ENCODE data around the gene MAPK7. TPM values are rescaled to one million over a fixed set of nuclear protein-coding genes. Genes with fewer than 3 reads are reported as not detected.

Gene MAPK7
- total and polyA plus RNA-seq, 2 donors (not counting 3 experiments of a cell fraction or from before 2014, with no cell fraction given) = 16.8 to 30.7 TPM

GRCh38 chr17:19414396-19415280 lies 36.3 kb downstream of the MAPK7 start:
- Histone ChIP-seq H3K36me3 (ENCODE audit: control insufficient read depth in 2 of 2, extremely low read depth in 1 of 2, insufficient read depth in 2 of 2, low read length in 2 of 2) (no peaks in the 10 kb centered on the region), H3K4me2 (ENCODE audit: insufficient read depth, low read length) (no peak overlapping the region), H3K4me3 (replicated peaks in 1 of 3; ENCODE audit: insufficient read depth in 1 of 3, low read depth in 1 of 3, low read length in 3 of 3) (no peak overlapping the region), H3K79me2 (ENCODE audit: control insufficient read depth, insufficient read depth, low read length) (no peaks in the 10 kb centered on the region), H3K9ac (replicated peaks; ENCODE audit: extremely low read depth, insufficient read depth, low read length) (no peak overlapping the region), H2AFZ (ENCODE audit: low read depth, low read length) (no peak overlapping the region), H3K27me3 (ENCODE audit: control insufficient read depth in 2 of 2, insufficient read depth in 2 of 2, low read length in 2 of 2) (peaks cover 4 to 7% of the 10 kb centered on the region in 2 experiments), H3K27ac (ENCODE audit: insufficient read depth, low read depth, low read length) (no peak overlapping the region), H3K9me3 (replicated peaks; ENCODE audit: control insufficient read depth, insufficient read depth, low read length) (no peaks in the 10 kb centered on the region), H4K20me1 (replicated peaks; ENCODE audit: control insufficient read depth, extremely low read depth, insufficient read depth, low read length) (no peaks in the 10 kb centered on the region), H3K4me1 (ENCODE audit: control insufficient read depth, extremely low read depth, insufficient read depth, low read length) (no peaks in the 10 kb centered on the region), H3K9me1 (replicated peaks; ENCODE audit: control insufficient read depth, extremely low read depth, insufficient read depth, low read length) (no peaks in the 10 kb centered on the region)
- FAIRE-seq (no peak), DNase-seq (ENCODE audit: low read depth, low spot score) (no peak)
- TF ChIP-seq MAX (IDR thresholded peaks at IDR 0.05; ENCODE audit: insufficient read depth, insufficient read length) (no peak), GATA2 (IDR thresholded peaks at IDR 0.05; ENCODE audit: insufficient read depth, insufficient read length, low read depth, low read length) (no peak)
- no TSS peak for BruUV-seq (replicated peaks)
- ChIA-PET POLR2A (no interaction called here), CTCF (no interaction called here)
- intact Hi-C loops (cut with micrococcal nuclease) (no loop called here), dilution Hi-C loops (cut with MboI; ENCODE audit: extremely low pct_ligation_motif_present, low sequenced_read_pairs) (no loop called here)

GRCh38 chr17:19415311-19415710 lies 37.0 kb downstream of the MAPK7 start:
- no peaks in the 10 kb centered on the region for H3K4me1 ChIP-seq (ENCODE audit: control insufficient read depth, extremely low read depth, insufficient read depth, low read length)
- no peaks in the 10 kb centered on the region for H3K36me3 ChIP-seq (ENCODE audit: control insufficient read depth in 2 of 2, extremely low read depth in 1 of 2, insufficient read depth in 2 of 2, low read length in 2 of 2)
- TF ChIP-seq POLR2AphosphoS5 (IDR thresholded peaks at IDR 0.05; ENCODE audit: insufficient read depth, low read depth, low read length) (no peak), MYC (IDR thresholded peaks at IDR 0.05; ENCODE audit: low read depth, low read length) (no peak), FOS (IDR thresholded peaks at IDR 0.05; ENCODE audit: borderline replicate concordance, insufficient read depth, low read length) (no peak), POLR2A (IDR thresholded peaks at IDR 0.05; ENCODE audit: low read depth, low read length) (no peak), JUN (IDR thresholded peaks at IDR 0.05; ENCODE audit: borderline replicate concordance, insufficient read depth, insufficient read length, low read depth) (no peak), EZH2 (IDR thresholded peaks at IDR 0.05; ENCODE audit: borderline replicate concordance, low read depth, low read length, severe bottlenecking) (no peak), GATA2 (IDR thresholded peaks at IDR 0.05; ENCODE audit: insufficient read depth, insufficient read length, low read depth, low read length) (no peak), MAX (IDR thresholded peaks at IDR 0.05; ENCODE audit: insufficient read depth, insufficient read length) (no peak)
- TF ChIP-seq, protein P1, sequence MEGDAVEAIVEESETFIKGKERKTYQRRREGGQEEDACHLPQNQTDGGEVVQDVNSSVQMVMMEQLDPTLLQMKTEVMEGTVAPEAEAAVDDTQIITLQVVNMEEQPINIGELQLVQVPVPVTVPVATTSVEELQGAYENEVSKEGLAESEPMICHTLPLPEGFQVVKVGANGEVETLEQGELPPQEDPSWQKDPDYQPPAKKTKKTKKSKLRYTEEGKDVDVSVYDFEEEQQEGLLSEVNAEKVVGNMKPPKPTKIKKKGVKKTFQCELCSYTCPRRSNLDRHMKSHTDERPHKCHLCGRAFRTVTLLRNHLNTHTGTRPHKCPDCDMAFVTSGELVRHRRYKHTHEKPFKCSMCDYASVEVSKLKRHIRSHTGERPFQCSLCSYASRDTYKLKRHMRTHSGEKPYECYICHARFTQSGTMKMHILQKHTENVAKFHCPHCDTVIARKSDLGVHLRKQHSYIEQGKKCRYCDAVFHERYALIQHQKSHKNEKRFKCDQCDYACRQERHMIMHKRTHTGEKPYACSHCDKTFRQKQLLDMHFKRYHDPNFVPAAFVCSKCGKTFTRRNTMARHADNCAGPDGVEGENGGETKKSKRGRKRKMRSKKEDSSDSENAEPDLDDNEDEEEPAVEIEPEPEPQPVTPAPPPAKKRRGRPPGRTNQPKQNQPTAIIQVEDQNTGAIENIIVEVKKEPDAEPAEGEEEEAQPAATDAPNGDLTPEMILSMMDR (IDR thresholded peaks at IDR 0.05; ENCODE audit: extremely low read depth in 1 of 2, insufficient read depth in 1 of 2, low read depth in 1 of 2, low read length in 2 of 2) = no peak
- H3K4me2 ChIP-seq (ENCODE audit: insufficient read depth, low read length) = no peak overlapping the region
- H3K27ac ChIP-seq (ENCODE audit: insufficient read depth, low read depth, low read length) = no peak overlapping the region
- no peak for FAIRE-seq
- H4K20me1 ChIP-seq (replicated peaks; ENCODE audit: control insufficient read depth, extremely low read depth, insufficient read depth, low read length) = no peaks in the 10 kb centered on the region
- DNase-seq (ENCODE audit: low read depth, low spot score) = no peak
- H3K79me2 ChIP-seq (ENCODE audit: control insufficient read depth, insufficient read depth, low read length) = no peaks in the 10 kb centered on the region
- H3K27me3 ChIP-seq (ENCODE audit: control insufficient read depth in 2 of 2, insufficient read depth in 2 of 2, low read length in 2 of 2) = peaks cover 0 to 5% of the 10 kb centered on the region in 2 experiments
- ChIA-PET POLR2A (no interaction called here), CTCF (no interaction called here)
- no peaks in the 10 kb centered on the region for H3K9me3 ChIP-seq (replicated peaks; ENCODE audit: control insufficient read depth, insufficient read depth, low read length)
- intact Hi-C loops (cut with micrococcal nuclease) = no loop called here
- dilution Hi-C loops (cut with MboI; ENCODE audit: extremely low pct_ligation_motif_present, low sequenced_read_pairs) = no loop called here
- no peaks in the 10 kb centered on the region for H3K9me1 ChIP-seq (replicated peaks; ENCODE audit: control insufficient read depth, extremely low read depth, insufficient read depth, low read length)
- H2AFZ ChIP-seq (ENCODE audit: low read depth, low read length) = no peak overlapping the region
- BruUV-seq (replicated peaks) = no TSS peak
- H3K9ac ChIP-seq (replicated peaks; ENCODE audit: extremely low read depth, insufficient read depth, low read length) = no peak overlapping the region
- H3K4me3 ChIP-seq (replicated peaks in 1 of 3; ENCODE audit: insufficient read depth in 1 of 3, low read depth in 1 of 3, low read length in 3 of 3) = no peak overlapping the region

All from endothelial cell of umbilical vein (primary cell).